GM23338 (cell line): ENCODE results near the gene IL31. TPM values are rescaled to one million over a fixed set of nuclear protein-coding genes. Genes with fewer than 3 reads are reported as not detected.
A peak's percentile ranks its signal among the peaks of the same experiment; 100 is the strongest.

ENCODE experiments used
- ATAC-seq: fragments of 200-7000 bp; cut with Tn5 transposase; 3 replicates; pipeline ENCODE4 v1.9.1; 2020
- DNase-seq: peaks from one replicate; pipeline ENCODE4 v3.0.0-alpha.2; 2015; ENCODE audit warnings: low spot score
- H2AFZ ChIP-seq: fragments of 200-600 bp; sonication (generic); 2 replicates; pipeline ENCODE4 v1.8.0; 2016; ENCODE audit warnings: antibody characterized with exemption, mild to moderate bottlenecking, moderate library complexity
- H3F3A ChIP-seq: fragments of 200-600 bp; sonication (generic); replicated peaks from 2 replicates; pipeline ENCODE4 v1.8.0; 2017; ENCODE audit warnings: antibody characterized with exemption, mixed run types, low read depth
- H3K27ac ChIP-seq: fragments of 200-600 bp; sonication (generic); 2 replicates; pipeline ENCODE4 v1.6.1; 2016; ENCODE audit warnings: low read depth
- H3K27me3 ChIP-seq: fragments of 200-600 bp; sonication (generic); 2 replicates; pipeline ENCODE4 v1.8.0; 2016; ENCODE audit warnings: mild to moderate bottlenecking, mixed run types, moderate library complexity; ENCODE audit not compliant: insufficient read depth
- H3K36me3 ChIP-seq: fragments of 200-600 bp; sonication (generic); 2 replicates; pipeline ENCODE4 v1.8.0; 2016; ENCODE audit warnings: mild to moderate bottlenecking; ENCODE audit not compliant: insufficient read depth
- H3K4me1 ChIP-seq: fragments of 200-600 bp; sonication (generic); 2 replicates; pipeline ENCODE4 v1.8.0; 2016; ENCODE audit warnings: mild to moderate bottlenecking, moderate library complexity; ENCODE audit not compliant: insufficient read depth
- H3K4me2 ChIP-seq: fragments of 200-600 bp; sonication (generic); 2 replicates; pipeline ENCODE4 v1.7.1; 2017; ENCODE audit warnings: mixed run types
- H3K4me3 ChIP-seq: fragments of 200-600 bp; sonication (generic); 2 replicates; pipeline ENCODE4 v1.6.1; 2016; ENCODE audit warnings: mixed run types
- H3K79me2 ChIP-seq: fragments of 200-600 bp; sonication (generic); replicated peaks from 2 replicates; pipeline ENCODE4 v1.8.0; 2017; ENCODE audit warnings: mild to moderate bottlenecking; ENCODE audit not compliant: insufficient read depth
- H3K9me2 ChIP-seq: fragments of 200-600 bp; sonication (generic); 2 replicates; pipeline ENCODE4 v1.8.0; 2017; ENCODE audit not compliant: insufficient read depth
- H4K20me1 ChIP-seq: fragments of 200-600 bp; sonication (generic); replicated peaks from 2 replicates; pipeline ENCODE4 v1.8.0; 2017; ENCODE audit warnings: mild to moderate bottlenecking; ENCODE audit not compliant: insufficient read depth
- H3K27ac Mint-ChIP-seq: 2 replicates; pipeline ENCODE4 v1.8.0; 2020; ENCODE audit warnings: inconsistent platforms, mild to moderate bottlenecking, moderate library complexity, mixed read lengths
- H3K27me3 Mint-ChIP-seq: 3 replicates; pipeline ENCODE4 v1.8.0; 2022; ENCODE audit warnings: low read depth, mild to moderate bottlenecking, moderate library complexity, mixed read lengths, inconsistent platforms; ENCODE audit not compliant: insufficient read depth, poor library complexity
- H3K36me3 Mint-ChIP-seq: 3 replicates; pipeline ENCODE4 v1.8.0; 2021; ENCODE audit warnings: low read depth, mild to moderate bottlenecking, inconsistent platforms, moderate library complexity, mixed read lengths
- H3K4me1 Mint-ChIP-seq: 3 replicates; pipeline ENCODE4 v1.8.0; 2020; ENCODE audit warnings: mild to moderate bottlenecking, inconsistent platforms, mixed read lengths
- H3K4me3 Mint-ChIP-seq: 3 replicates; pipeline ENCODE4 v1.8.0; 2021; ENCODE audit warnings: moderate library complexity, mild to moderate bottlenecking, inconsistent platforms, mixed read lengths
- H3K9me3 Mint-ChIP-seq: 3 replicates; pipeline ENCODE4 v1.8.0; 2020; ENCODE audit warnings: moderate library complexity, mild to moderate bottlenecking, inconsistent platforms, mixed read lengths
- CREB1 ChIP-seq: fragments of 250-450 bp; sonication (Bioruptor Pico); IDR thresholded peaks from 2 replicates; pipeline ENCODE4 v1.5.0; 2020; ENCODE audit warnings: low read depth, mild to moderate bottlenecking, moderate library complexity
- CTCF ChIP-seq, 2 experiments: fragments of 200-600 bp in 1 of 2; sonication (generic) in 1 of 2; conservative IDR thresholded peaks; 2 replicates each; pipeline versions ENCODE4 v1.5.1 to v1.6.1; 2016 to 2017; ENCODE audit warnings: antibody characterized with exemption in 2 of 2, low read depth in 2 of 2, mild to moderate bottlenecking in 2 of 2, moderate library complexity in 1 of 2
- ETS1 ChIP-seq: IDR thresholded peaks from 2 replicates; pipeline ENCODE4 v1.6.1; 2016; ENCODE audit warnings: antibody characterized with exemption
- EZH2 ChIP-seq: fragments of 200-600 bp; sonication (generic); IDR thresholded peaks from one replicate; pipeline ENCODE4 v1.8.0; 2017; ENCODE audit warnings: antibody characterized with exemption, mild to moderate bottlenecking, low read depth; ENCODE audit not compliant: unreplicated experiment
- EZH2phosphoT487 ChIP-seq: fragments of 200-600 bp; sonication (generic); IDR thresholded peaks from one replicate; pipeline ENCODE4 v1.8.1; 2018; ENCODE audit warnings: antibody characterized with exemption; ENCODE audit not compliant: unreplicated experiment
- JUNB ChIP-seq: IDR thresholded peaks from one replicate; pipeline ENCODE4 v1.6.1; 2016; ENCODE audit warnings: antibody characterized with exemption; ENCODE audit not compliant: unreplicated experiment
- NANOG ChIP-seq: IDR thresholded peaks from 2 replicates; pipeline ENCODE4 v1.6.1; 2016; ENCODE audit warnings: antibody characterized with exemption, borderline replicate concordance
- POLR2AphosphoS5 ChIP-seq: IDR thresholded peaks from 2 replicates; pipeline ENCODE4 v1.6.1; 2016; ENCODE audit warnings: antibody characterized with exemption, low read depth
- ZNF114 ChIP-seq: fragments of 250-450 bp; sonication (Bioruptor Pico); IDR thresholded peaks from 2 replicates; pipeline ENCODE4 v1.5.0; 2020; ENCODE audit warnings: mild to moderate bottlenecking, moderate library complexity
- ZNF331 ChIP-seq: fragments of 250-450 bp; sonication (Bioruptor Pico); IDR thresholded peaks from 2 replicates; pipeline ENCODE4 v1.5.0; 2020; ENCODE audit warnings: low read depth, mild to moderate bottlenecking, moderate library complexity
- ZNF462 ChIP-seq: fragments of 250-450 bp; sonication (Bioruptor Pico); IDR thresholded peaks from 2 replicates; pipeline ENCODE4 v1.5.0; 2020; ENCODE audit warnings: mild to moderate bottlenecking, moderate library complexity
- polyA plus RNA-seq: library from polyadenylated mRNA; unstranded; fragments of >200 nt; fragmentation: Nextera tagmentation; extraction: Ambion mirVana; gene quantifications from 2 replicates; pipeline ENCODE4 v1.2.1, GENCODE V29; 2016
- total RNA-seq: library from RNA; depleted of rRNA; stranded (reverse); fragments of >200 nt; shearing (Covaris generic); gene quantifications from 2 replicates; pipeline ENCODE4 v1.2.3, GENCODE V29; 2014

Gene IL31
- total and polyA plus RNA-seq, 2 experiments from 2014 or later = not detected

- TF ChIP-seq EZH2phosphoT487 (no peak), JUNB (no peak), EZH2 (no peak), CTCF (conservative IDR thresholded peaks at IDR 0.05; ENCODE audit: low read depth in 2 of 2) (no peak), CREB1 (CRISPR knock-in tag) (no peak), ZNF331 (CRISPR knock-in tag) (no peak)
These were observed 9.5 kb upstream of the IL31 start (continued) for GRCh38 chr12:122183588-122183940.

- Histone ChIP-seq H3K27me3 (peaks cover 16% of the 10 kb centered on the region), H3K79me2 (no peaks in the 10 kb centered on the region), H3K27ac (no peak within 1 kb of the TSS), H3K9me2 (no peaks in the 10 kb centered on the region), H3K4me1 (no peaks in the 10 kb centered on the region), H2AFZ (peak within 1 kb of the TSS; percentile 99), H3K4me3 (peak within 1 kb of the TSS; percentile 68), H3K4me2 (peak within 1 kb of the TSS; percentile 83), H3K36me3 (no peaks in the 10 kb centered on the region), H4K20me1 (no peaks in the 10 kb centered on the region), H3F3A (no peaks in the 10 kb centered on the region)
- peaks cover 6% of the 10 kb centered on the region; the same call in 2 of the 3 replicates for H3K4me1 Mint-ChIP-seq
- no peak within 1 kb of the TSS for H3K27ac Mint-ChIP-seq
- H3K27me3 Mint-ChIP-seq = peaks cover 24% of the 10 kb centered on the region
- DNase-seq = peak; percentile 85
- ATAC-seq = peak; percentile 93
- peak within 1 kb of the TSS; percentile 81 for H3K4me3 Mint-ChIP-seq
- no peaks in the 10 kb centered on the region for H3K36me3 Mint-ChIP-seq
- H3K9me3 Mint-ChIP-seq = no peaks in the 10 kb centered on the region
- TF ChIP-seq ZNF331 (CRISPR knock-in tag) (no peak), CREB1 (CRISPR knock-in tag) (no peak), NANOG (no peak), EZH2 (no peak), ZNF462 (CRISPR knock-in tag) (no peak), CTCF (conservative IDR thresholded peaks at IDR 0.05; ENCODE audit: low read depth in 2 of 2) (no peak), ZNF114 (CRISPR knock-in tag) (no peak), JUNB (no peak), ETS1 (no peak), POLR2AphosphoS5 (no peak)
These were observed 9.0 kb upstream of the IL31 start, which contains the start of gene LRRC43 for GRCh38 chr12:122182887-122183587. LRRC43 (plus strand) TSS chr12:122183123; CDS start chr12:122183145, 22 bp downstream.
